GM23248 (cell line): Measurements from ENCODE around the gene ZNF318. TPM values are rescaled to one million over a fixed set of nuclear protein-coding genes. Genes with fewer than 3 reads are reported as not detected.
"Not testable (repeated sequence)": the region's sequence is repeated elsewhere in the genome, so short reads cannot be mapped to it uniquely, and the experiment has no call there.

Source experiments
- DNase-seq: peaks from one replicate; pipeline ENCODE4 v3.0.0-alpha.2; 2015
- H2AFZ ChIP-seq: fragments of 200-600 bp; sonication (generic); 2 replicates; pipeline ENCODE4 v1.6.1; 2016; ENCODE audit warnings: antibody characterized with exemption
- H3F3A ChIP-seq: fragments of 200-600 bp; sonication (generic); 2 replicates; pipeline ENCODE4 v1.6.1; 2016; ENCODE audit warnings: mild to moderate bottlenecking, antibody characterized with exemption, mixed run types; ENCODE audit not compliant: insufficient read depth
- H3K27ac ChIP-seq: fragments of 200-600 bp; sonication (generic); 2 replicates; pipeline ENCODE4 v1.5.1; 2016; ENCODE audit warnings: mild to moderate bottlenecking
- H3K27me3 ChIP-seq: fragments of 200-600 bp; sonication (generic); replicated peaks from 2 replicates; pipeline ENCODE4 v1.6.1; 2016; ENCODE audit warnings: mild to moderate bottlenecking; ENCODE audit not compliant: insufficient read depth
- H3K36me3 ChIP-seq: fragments of 200-600 bp; sonication (generic); 2 replicates; pipeline ENCODE4 v1.6.1; 2016; ENCODE audit warnings: low read depth, mild to moderate bottlenecking
- H3K4me1 ChIP-seq: fragments of 200-600 bp; sonication (generic); 2 replicates; pipeline ENCODE4 v1.6.1; 2016; ENCODE audit warnings: mild to moderate bottlenecking; ENCODE audit not compliant: insufficient read depth
- H3K4me2 ChIP-seq: fragments of 200-600 bp; sonication (generic); one replicate; pipeline ENCODE4 v1.6.1; 2016; ENCODE audit warnings: mild to moderate bottlenecking; ENCODE audit not compliant: unreplicated experiment
- H3K4me3 ChIP-seq: fragments of 200-600 bp; sonication (generic); 2 replicates; pipeline ENCODE4 v1.5.1; 2016; ENCODE audit warnings: mild to moderate bottlenecking
- H3K79me2 ChIP-seq: fragments of 200-600 bp; sonication (generic); 2 replicates; pipeline ENCODE4 v1.6.1; 2016; ENCODE audit warnings: mild to moderate bottlenecking; ENCODE audit not compliant: insufficient read depth
- H3K9ac ChIP-seq: fragments of 200-600 bp; sonication (generic); 2 replicates; pipeline ENCODE4 v1.6.1; 2016; ENCODE audit warnings: mild to moderate bottlenecking
- H3K9me2 ChIP-seq: fragments of 200-600 bp; sonication (generic); 2 replicates; pipeline ENCODE4 v1.6.1; 2016; ENCODE audit warnings: mixed run types, mild to moderate bottlenecking, moderate library complexity; ENCODE audit not compliant: insufficient read depth
- H3K9me3 ChIP-seq: fragments of 200-600 bp; sonication (generic); one replicate; pipeline ENCODE4 v1.6.1; 2017; ENCODE audit warnings: low read depth
- H4K20me1 ChIP-seq: fragments of 200-600 bp; sonication (generic); 2 replicates; pipeline ENCODE4 v1.6.0; 2016; ENCODE audit not compliant: insufficient read depth
- EZH2 ChIP-seq: fragments of 200-600 bp; sonication (generic); IDR thresholded peaks from 2 replicates; pipeline ENCODE4 v1.6.1; 2018; ENCODE audit warnings: antibody characterized with exemption, mild to moderate bottlenecking; ENCODE audit not compliant: insufficient read depth, poor library complexity, severe bottlenecking
- EZH2phosphoT487 ChIP-seq: fragments of 200-600 bp; sonication (generic); IDR thresholded peaks from 2 replicates; pipeline ENCODE4 v1.6.1; 2018; ENCODE audit warnings: antibody characterized with exemption, moderate library complexity, mild to moderate bottlenecking, low read depth; ENCODE audit not compliant: insufficient read depth
- WGBS, 2 experiments: methylation state at CpG; one replicate each; pipeline ENCODE4 v1.1.6; 2015 to 2017; ENCODE audit warnings: low lambda C conversion rate in 2 of 2, low coverage in 1 of 2; ENCODE audit errors: missing lambda C conversion rate in 2 of 2; 5-methylcytosine and 5-hydroxymethylcytosine counted together
- in situ Hi-C: fragments of 300-500 bp; cut with MboI; formaldehyde crosslinking; loops from 2 replicates; pipeline ENCODE4 v1.15.0; 2020
- polyA plus RNA-seq: library from polyadenylated mRNA; unstranded; fragments of >200 nt; fragmentation: Nextera tagmentation; extraction: Ambion mirVana; gene quantifications from 2 replicates; pipeline ENCODE4 v1.2.1, GENCODE V29; 2016
- total RNA-seq: library from RNA; depleted of rRNA; stranded (reverse); fragments of >200 nt; shearing (Covaris generic); gene quantifications from 2 replicates; pipeline ENCODE4 v1.2.3, GENCODE V29; 2014

ZNF318 gene
- total and polyA plus RNA-seq, 2 experiments from 2014 or later: 4.1 to 10.7 TPM

- H3K79me2 ChIP-seq: peaks cover 12% of the 10 kb centered on the region; the same call in 1 of the 2 replicates
- no peak overlapping the region for H3K4me3 ChIP-seq
- DNase-seq: peak; percentile 52
- H3K9me3 ChIP-seq: no peaks in the 10 kb centered on the region
- H3K9ac ChIP-seq: no peak overlapping the region
- no peak overlapping the region for H3K27ac ChIP-seq
- H3F3A ChIP-seq: 0 out of 2 replicates have a peak, but pooled peaks cover 12% of the 10 kb centered on the region
- H3K4me2 ChIP-seq: peak overlapping the region; percentile 10
- in situ Hi-C loops: no loop called here
- H3K27me3 ChIP-seq: no peaks in the 10 kb centered on the region
- peaks cover 23% of the 10 kb centered on the region for H3K4me1 ChIP-seq
- peaks cover 21% of the 10 kb centered on the region for H3K36me3 ChIP-seq
- H3K9me2 ChIP-seq: no peaks in the 10 kb centered on the region
- no peak for TF ChIP-seq EZH2
- no peak for TF ChIP-seq EZH2phosphoT487
- H2AFZ ChIP-seq: no peak overlapping the region
- H4K20me1 ChIP-seq: no peaks in the 10 kb centered on the region
Measured at GRCh38 chr6:43359381-43359780, 10.1 kb downstream of the ZNF318 start.

- no peaks in the 10 kb centered on the region for H4K20me1 ChIP-seq
- no peaks in the 10 kb centered on the region for H3K9me3 ChIP-seq
- WGBS, 2 experiments: 96 to 100% methylated on average over 2 of the region's 2 CpGs
- H2AFZ ChIP-seq: no peak overlapping the region
- H3K4me2 ChIP-seq: no peak overlapping the region
- H3K9ac ChIP-seq: no peak overlapping the region
- H3F3A ChIP-seq: 0 out of 2 replicates have a peak, but pooled peaks cover 12% of the 10 kb centered on the region
- no peak overlapping the region for H3K27ac ChIP-seq
- H3K9me2 ChIP-seq: no peaks in the 10 kb centered on the region
- H3K4me1 ChIP-seq: peaks cover 23% of the 10 kb centered on the region
- peaks cover 30% of the 10 kb centered on the region for H3K36me3 ChIP-seq
- peak; percentile 40 for DNase-seq
- no peak overlapping the region for H3K4me3 ChIP-seq
- TF ChIP-seq EZH2: no peak
- no peak for TF ChIP-seq EZH2phosphoT487
- H3K79me2 ChIP-seq: peaks cover 6% of the 10 kb centered on the region; the same call in 1 of the 2 replicates
- no peaks in the 10 kb centered on the region for H3K27me3 ChIP-seq
- in situ Hi-C loops: no loop called here
Measured at GRCh38 chr6:43355862-43356590, 13.4 kb downstream of the ZNF318 start.

- H3K4me3 ChIP-seq, in situ Hi-C loops, H3K9me3 ChIP-seq, DNase-seq, H3K9me2 ChIP-seq, H3F3A ChIP-seq, H3K27ac ChIP-seq, H2AFZ ChIP-seq, H4K20me1 ChIP-seq, H3K4me2 ChIP-seq, H3K27me3 ChIP-seq, H3K4me1 ChIP-seq, H3K9ac ChIP-seq, H3K79me2 ChIP-seq: not testable (repeated sequence)
- peaks cover 35% of the 10 kb centered on the region for H3K36me3 ChIP-seq
- WGBS, 2 experiments: 94 to 98% methylated on average over 5 of the region's 5 CpGs
Measured at GRCh38 chr6:43351951-43352350, 17.5 kb downstream of the ZNF318 start.

- WGBS, 2 experiments: 86 to 91% methylated on average over 3 of the region's 3 CpGs
- Histone ChIP-seq H3F3A (no peaks in the 10 kb centered on the region), H3K4me3 (no peak overlapping the region), H2AFZ (no peak overlapping the region), H3K27me3 (no peaks in the 10 kb centered on the region), H3K36me3 (peaks cover 43% of the 10 kb centered on the region), H3K4me1 (no peaks in the 10 kb centered on the region), H3K9me2 (no peaks in the 10 kb centered on the region), H3K9me3 (no peaks in the 10 kb centered on the region), H3K27ac (no peak overlapping the region), H4K20me1 (no peaks in the 10 kb centered on the region), H3K4me2 (no peak overlapping the region), H3K79me2 (no peaks in the 10 kb centered on the region), H3K9ac (no peak overlapping the region)
- in situ Hi-C loops: no loop called here
- no peak for DNase-seq
- TF ChIP-seq EZH2 (no peak), EZH2phosphoT487 (no peak)
Measured at GRCh38 chr6:43347444-43347843, 22.0 kb downstream of the ZNF318 start.

- Histone ChIP-seq H3F3A (no peaks in the 10 kb centered on the region), H2AFZ (no peak overlapping the region), H3K79me2 (no peaks in the 10 kb centered on the region), H3K9me3 (no peaks in the 10 kb centered on the region), H3K27ac (no peak overlapping the region), H3K27me3 (no peaks in the 10 kb centered on the region), H3K36me3 (peaks cover 43% of the 10 kb centered on the region), H3K4me1 (no peaks in the 10 kb centered on the region), H3K4me2 (no peak overlapping the region), H4K20me1 (no peaks in the 10 kb centered on the region), H3K4me3 (no peak overlapping the region), H3K9me2 (no peaks in the 10 kb centered on the region), H3K9ac (no peak overlapping the region)
- 64 to 67% methylated on average over 3 of the region's 3 CpGs for WGBS, 2 experiments
- no peak for DNase-seq
- no peak for TF ChIP-seq EZH2phosphoT487
- in situ Hi-C loops: no loop called here
Measured at GRCh38 chr6:43347021-43347420, 22.4 kb downstream of the ZNF318 start.

GRCh38 chr6:43346243-43346642 lies 23.2 kb downstream of the ZNF318 start:
- peaks cover 45% of the 10 kb centered on the region for H3K36me3 ChIP-seq
- H3K79me2 ChIP-seq, H4K20me1 ChIP-seq, H3K4me3 ChIP-seq, H3K4me1 ChIP-seq, H3F3A ChIP-seq, H2AFZ ChIP-seq, H3K9me2 ChIP-seq, H3K27ac ChIP-seq, H3K9ac ChIP-seq, DNase-seq, H3K27me3 ChIP-seq, H3K4me2 ChIP-seq, H3K9me3 ChIP-seq, in situ Hi-C loops: not testable (repeated sequence)
- 94 to 97% methylated on average over 11 of the region's 11 CpGs for WGBS, 2 experiments
